Hippocampal formation (tissue), 2 donors: ENCODE results near the gene IL1B.
"Not testable (repeated sequence)": the region's sequence is repeated elsewhere in the genome, so short reads cannot be mapped to it uniquely, and the experiment has no call there.

Source experiments
- DNase-seq, 2 donors: peaks; one replicate each; lab custom pipeline; 2025; lab: John Stamatoyannopoulos, UW

The IL1B gene

DNA sequence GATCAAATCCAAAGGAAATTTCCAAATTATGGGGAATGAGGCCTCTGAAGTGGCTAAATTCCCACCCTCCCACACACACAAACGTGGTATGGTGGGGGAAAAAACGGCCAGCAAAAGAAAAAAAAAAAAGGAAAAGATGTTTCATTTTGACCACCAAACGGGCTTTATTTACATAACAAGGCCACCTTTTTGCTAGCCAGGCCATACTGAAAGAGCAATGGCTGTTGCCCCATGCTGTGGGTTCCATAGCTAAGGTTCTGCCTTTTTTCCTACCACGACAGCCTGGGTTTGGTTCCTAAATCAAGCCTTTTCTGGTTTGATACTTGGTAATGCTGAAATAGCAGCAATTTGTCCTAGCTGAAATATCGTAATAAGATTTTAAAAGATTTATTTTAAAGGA lies 14.0 kb upstream of the IL1B start:
- no peak for DNase-seq

DNA sequence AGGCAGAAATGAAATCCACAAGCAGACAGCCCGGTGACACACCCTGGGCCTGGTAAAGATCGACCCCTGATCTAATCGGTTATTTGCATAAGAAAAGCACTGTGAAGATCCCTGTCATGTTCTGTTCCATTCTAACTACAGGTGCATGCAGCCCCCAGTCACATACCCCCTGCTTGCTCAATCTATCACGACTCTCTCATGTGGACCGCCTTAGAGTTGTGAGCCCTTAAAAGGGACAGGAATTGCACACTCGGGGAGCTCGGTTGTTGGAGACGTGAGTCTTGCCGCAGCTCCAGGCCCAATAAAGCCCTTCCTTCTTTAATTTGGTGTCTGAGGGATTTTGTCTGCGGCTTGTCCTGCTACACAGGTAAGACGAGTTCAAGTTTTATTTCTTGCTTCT lies 13.4 kb upstream of the IL1B start:
- no peak for DNase-seq

- no peak for DNase-seq
Observed at GRCh38 chr2:112848833-112849232, 12.3 kb upstream of the IL1B start.

GRCh38 chr2:112846031-112846430 lies 9.5 kb upstream of the IL1B start:
- DNase-seq = no peak

GRCh38 chr2:112843836-112844235 lies 7.3 kb upstream of the IL1B start:
- DNase-seq = no peak

DNA sequence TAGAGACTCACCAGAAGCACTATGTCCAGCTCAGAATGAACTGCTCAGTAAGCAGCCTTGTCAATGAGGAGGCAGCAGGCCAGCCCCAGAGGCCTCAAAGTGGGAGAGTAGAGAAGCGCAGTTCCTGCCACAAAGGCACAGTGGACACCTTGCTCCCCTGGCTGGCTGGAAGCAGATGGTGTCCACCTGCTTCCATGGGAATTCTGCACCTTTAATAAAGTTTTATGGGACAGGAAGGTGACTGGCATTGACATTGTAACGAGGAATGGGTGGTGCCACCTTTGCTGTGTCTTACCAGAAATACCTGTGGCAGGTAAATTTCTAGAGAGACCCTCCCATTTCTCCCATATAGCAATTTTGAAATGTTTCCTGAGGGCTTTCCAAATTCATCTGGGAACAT lies 6.7 kb upstream of the IL1B start:
- no peak for DNase-seq

DNA sequence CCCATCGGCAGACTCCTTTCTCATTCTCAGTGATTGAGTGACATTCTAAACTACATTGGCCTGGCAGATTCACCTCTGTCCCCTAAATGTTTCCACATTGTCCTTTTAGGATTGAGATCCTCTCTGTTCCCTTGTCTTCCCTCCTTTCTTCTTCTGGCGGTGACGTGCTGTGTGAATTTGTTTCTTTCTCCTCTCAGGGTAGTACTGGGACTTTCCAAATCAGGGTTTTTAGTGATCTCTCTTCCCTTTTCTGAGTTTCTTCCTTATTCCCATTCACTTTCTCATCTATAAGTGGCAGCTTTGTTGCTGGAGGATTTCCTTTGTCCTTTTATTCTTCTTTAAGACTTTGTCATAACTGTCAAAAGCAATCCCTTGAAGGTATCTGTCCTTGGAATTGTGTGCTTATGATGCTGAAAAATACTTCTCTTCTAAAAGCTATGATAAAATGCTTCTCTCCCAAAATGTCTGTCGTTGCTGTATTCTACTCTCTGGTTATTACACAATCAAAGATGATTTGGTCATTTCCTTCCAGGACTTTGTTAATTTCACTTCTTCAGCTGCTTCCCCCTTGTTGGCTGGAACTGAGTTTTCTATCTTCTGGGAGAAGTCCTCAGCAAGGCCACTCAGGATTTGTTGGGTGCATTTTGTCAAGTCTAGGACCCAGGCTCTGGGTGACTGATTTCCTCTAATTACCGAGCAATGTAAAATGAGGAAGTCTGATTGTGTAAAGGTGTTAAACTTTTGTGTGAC lies 4.9 kb upstream of the IL1B start:
- no peak for DNase-seq

DNA sequence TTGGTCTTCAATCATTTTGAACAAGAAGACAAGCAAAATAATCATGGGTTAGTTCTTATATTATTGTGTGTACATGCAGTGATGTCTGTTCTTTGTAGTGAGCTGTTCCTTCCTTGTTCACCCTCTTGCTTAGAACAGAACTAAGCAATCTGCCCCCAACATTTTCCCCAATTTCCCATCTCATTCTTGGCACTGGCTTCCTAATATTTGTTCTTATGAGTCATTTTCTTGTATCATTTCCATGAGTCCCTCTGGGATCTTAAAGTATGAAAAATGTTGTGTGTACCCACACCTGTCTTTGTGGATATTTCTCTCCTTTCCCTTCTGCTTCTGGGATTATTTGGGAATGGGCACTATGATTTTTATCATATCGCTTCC lies 3.5 kb upstream of the IL1B start:
- DNase-seq = no peak

DNA sequence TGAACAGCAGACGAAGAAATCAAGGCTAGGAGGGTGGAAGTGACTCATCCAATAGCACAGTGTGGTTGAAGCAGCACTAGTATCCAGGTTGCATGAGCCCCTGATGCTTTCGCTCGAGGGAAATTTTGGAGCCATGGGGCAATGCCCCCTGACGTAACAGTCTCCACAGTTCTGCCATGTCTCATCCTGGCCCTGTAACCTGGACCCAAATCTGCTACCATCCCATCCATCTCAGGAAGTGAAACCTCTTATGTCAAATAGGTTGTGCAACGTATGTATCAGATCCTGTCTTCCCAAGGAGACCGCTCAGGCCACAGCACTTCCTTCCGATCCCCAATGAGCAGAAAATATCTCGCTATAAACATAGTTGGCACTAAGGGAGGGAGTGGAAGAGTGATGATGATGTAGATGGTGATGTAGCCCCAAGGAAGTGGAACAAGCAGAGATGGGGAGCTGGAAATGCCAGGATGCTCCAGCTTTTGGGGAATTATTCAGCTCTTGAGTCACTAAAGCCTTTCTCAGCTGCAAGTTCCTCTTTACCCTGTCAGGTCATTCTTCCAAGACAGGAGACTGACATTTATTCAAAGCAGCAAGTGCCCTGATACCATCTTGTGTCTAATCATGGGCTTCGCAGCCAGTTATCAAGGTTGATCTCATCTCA lies 3.0 kb upstream of the IL1B start:
- DNase-seq = no peak

- DNase-seq = no peak
Observed at GRCh38 chr2:112836163-112836560, 417 bp downstream of the IL1B start.

GRCh38 chr2:112835536-112836162 lies 930 bp downstream of the IL1B start:
- DNase-seq = no peak

GRCh38 chr2:112835061-112835501 lies 1.5 kb downstream of the IL1B start:
- no peak for DNase-seq

DNA sequence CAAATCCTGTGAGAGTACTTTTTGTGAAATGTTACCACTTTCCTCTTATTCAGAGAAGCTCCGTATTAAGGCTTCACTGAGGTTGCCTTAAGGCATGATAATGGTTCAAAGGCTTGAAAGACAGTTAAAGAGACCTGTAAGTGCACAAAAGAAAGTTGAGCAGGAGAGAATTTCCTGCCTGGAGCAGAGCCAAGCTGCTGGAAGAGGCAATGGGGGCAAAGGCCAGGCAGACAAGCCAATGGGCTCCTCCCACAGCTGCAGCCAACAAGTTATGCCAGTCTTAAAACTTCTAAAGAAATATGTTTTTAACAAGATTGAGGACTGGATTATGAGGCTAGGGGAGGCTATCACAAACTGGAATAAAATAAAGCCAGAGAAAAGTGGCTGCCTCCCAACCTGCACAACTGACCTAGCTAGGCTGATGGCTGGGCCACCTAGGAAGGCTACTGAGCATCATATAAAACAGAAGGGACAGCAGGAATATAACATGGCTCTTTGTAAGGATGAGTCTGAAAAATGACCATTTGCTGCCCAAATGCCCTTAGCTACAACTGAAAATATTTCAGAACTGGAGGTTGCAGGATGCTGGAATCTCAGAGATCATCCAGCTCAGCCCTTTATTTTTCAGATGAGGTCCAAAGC lies 2.1 kb downstream of the IL1B start:
- no peak for DNase-seq

GRCh38 chr2:112833976-112834375 lies 2.6 kb downstream of the IL1B start:
- no peak for DNase-seq

GRCh38 chr2:112833639-112833931 lies 3.0 kb downstream of the IL1B start:
- DNase-seq = not testable (repeated sequence)

GRCh38 chr2:112832841-112833638 lies 3.5 kb downstream of the IL1B start:
- DNase-seq = no peak

GRCh38 chr2:112831946-112832840 lies 4.4 kb downstream of the IL1B start:
- DNase-seq = no peak

- no peak for DNase-seq
Observed at GRCh38 chr2:112831513-112831845, 5.1 kb downstream of the IL1B start.

DNA sequence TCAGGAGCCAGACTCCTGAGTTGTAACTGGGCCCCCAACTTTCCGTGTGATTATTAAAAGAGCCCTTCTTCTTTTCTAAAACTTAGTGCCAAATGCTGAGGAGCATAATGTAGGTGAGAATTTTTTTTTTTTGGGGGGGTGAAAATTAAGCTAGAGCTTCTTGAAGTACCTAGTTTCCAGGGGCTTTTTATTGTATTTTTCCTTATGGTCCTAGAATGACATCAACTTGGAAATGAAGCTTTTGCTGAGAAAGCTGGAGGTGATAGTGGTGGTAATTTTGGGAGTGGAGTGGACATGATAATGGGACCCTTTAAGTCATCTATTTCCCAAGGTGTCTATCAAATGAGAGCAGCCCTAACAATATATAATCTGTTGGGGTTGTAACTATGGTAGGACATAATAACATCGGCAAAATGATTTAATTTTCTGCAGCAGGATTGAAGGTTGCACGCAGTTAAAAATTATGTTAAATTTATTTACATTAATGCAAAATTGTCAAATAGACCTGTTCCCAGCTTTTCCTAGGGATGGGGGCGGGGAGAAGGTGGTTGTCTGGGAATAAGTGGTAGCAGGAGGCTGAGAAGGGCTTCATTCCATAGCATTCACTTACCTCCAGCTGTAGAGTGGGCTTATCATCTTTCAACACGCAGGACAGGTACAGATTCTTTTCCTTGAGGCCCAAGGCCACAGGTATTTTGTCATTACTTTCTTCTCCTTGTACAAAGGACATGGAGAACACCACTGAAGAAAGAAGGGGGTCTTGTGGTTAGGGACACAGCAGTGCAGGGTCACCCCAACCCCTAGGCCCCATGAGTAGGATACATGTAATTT lies 5.7 kb downstream of the IL1B start:
- DNase-seq = no peak

DNA sequence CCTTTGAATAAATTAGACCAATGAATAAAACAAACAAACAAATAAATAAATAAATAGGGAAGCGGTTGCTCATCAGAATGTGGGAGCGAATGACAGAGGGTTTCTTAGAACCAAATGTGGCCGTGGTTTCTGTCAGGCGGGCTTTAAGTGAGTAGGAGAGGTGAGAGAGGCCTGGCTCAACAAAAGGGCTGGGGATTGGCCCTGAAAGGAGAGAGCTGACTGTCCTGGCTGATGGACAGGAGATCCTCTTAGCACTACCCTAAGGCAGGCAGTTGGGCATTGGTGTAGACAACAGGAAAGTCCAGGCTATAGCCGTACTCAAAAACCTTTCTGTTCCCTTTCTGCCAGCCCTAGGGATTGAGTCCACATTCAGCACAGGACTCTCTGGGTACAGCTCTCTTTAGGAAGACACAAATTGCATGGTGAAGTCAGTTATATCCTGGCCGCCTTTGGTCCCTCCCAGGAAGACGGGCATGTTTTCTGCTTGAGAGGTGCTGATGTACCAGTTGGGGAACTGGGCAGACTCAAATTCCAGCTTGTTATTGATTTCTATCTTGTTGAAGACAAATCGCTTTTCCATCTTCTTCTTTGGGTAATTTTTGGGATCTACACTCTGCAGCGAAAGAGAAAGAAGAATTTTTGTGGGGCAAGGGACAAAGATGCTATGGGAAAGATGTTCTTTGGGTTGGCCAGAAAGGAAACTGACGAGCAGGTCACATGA lies 6.5 kb downstream of the IL1B start:
- DNase-seq = no peak
